Testis (tissue), 2 donors: ENCODE data around the gene S1PR4.
"Not testable (repeated sequence)": the region's sequence is repeated elsewhere in the genome, so short reads cannot be mapped to it uniquely, and the experiment has no call there.

ENCODE experiments used
- POLR2A ChIP-seq: fragments of 450-650 bp; IDR thresholded peaks from one replicate; pipeline ENCODE4 v1.6.1; 2017; ENCODE audit warnings: antibody characterized with exemption, mild to moderate bottlenecking, moderate library complexity
- TF ChIP-seq, protein P1 (sequence below), 3 experiments: fragments of 450-650 bp in 2 of 3; fragments of 200-600 bp in 1 of 3; sonication (generic) in 1 of 3; IDR thresholded peaks; one replicate each; pipeline ENCODE4 v1.5.1; 2016 to 2019; ENCODE audit warnings: antibody characterized with exemption in 3 of 3, mild to moderate bottlenecking in 2 of 3, moderate library complexity in 1 of 3

DNA sequence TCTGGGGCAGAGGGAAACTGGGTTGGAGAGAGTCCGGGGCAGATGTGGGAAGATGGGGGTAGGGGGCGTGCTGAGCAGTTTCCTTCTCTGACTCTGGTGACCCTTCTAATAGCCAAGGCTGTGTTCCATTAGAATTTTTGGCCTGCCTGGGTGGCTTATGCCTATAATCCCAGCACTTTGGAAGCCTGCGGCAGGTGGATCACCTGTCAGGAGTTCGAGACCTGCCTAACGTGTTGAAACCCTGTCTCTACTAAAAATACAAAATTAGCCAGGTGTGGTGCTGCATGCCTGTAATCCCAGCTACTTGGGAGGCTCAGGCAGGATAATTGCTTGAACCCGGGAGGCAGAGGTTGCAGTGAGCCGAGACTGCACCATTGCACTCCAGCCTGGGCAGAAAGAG is 24.3 kb downstream of the S1PR4 start:
- not testable (repeated sequence) for TF ChIP-seq POLR2A
- TF ChIP-seq, protein P1, sequence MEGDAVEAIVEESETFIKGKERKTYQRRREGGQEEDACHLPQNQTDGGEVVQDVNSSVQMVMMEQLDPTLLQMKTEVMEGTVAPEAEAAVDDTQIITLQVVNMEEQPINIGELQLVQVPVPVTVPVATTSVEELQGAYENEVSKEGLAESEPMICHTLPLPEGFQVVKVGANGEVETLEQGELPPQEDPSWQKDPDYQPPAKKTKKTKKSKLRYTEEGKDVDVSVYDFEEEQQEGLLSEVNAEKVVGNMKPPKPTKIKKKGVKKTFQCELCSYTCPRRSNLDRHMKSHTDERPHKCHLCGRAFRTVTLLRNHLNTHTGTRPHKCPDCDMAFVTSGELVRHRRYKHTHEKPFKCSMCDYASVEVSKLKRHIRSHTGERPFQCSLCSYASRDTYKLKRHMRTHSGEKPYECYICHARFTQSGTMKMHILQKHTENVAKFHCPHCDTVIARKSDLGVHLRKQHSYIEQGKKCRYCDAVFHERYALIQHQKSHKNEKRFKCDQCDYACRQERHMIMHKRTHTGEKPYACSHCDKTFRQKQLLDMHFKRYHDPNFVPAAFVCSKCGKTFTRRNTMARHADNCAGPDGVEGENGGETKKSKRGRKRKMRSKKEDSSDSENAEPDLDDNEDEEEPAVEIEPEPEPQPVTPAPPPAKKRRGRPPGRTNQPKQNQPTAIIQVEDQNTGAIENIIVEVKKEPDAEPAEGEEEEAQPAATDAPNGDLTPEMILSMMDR (IDR thresholded peaks at IDR 0.05), result not testable (repeated sequence)
